Ovary (tissue), 9 donors: ENCODE results near the gene LRRC10B. TPM values are rescaled to one million over a fixed set of nuclear protein-coding genes. Genes with fewer than 3 reads are reported as not detected.

ENCODE experiments used
- DNase-seq, 5 donors: peaks; one replicate each; pipeline ENCODE4 v3.0.0-alpha.2; 2019 to 2020
- H3K27ac ChIP-seq, 2 donors: fragments of 200-600 bp; one replicate each; pipeline versions ENCODE4 v1.5.1 to v1.8.0; 2019 to 2022
- H3K27me3 ChIP-seq: fragments of 200-600 bp; one replicate; pipeline ENCODE4 v1.8.0; 2022
- H3K36me3 ChIP-seq: fragments of 200-600 bp; sonication (generic); one replicate; pipeline ENCODE4 v1.5.1; 2019
- H3K4me1 ChIP-seq: one replicate; pipeline ENCODE4 v1.8.1; 2013; ENCODE audit warnings: mild to moderate bottlenecking, moderate library complexity; ENCODE audit not compliant: insufficient read depth
- H3K4me3 ChIP-seq: fragments of 200-600 bp; sonication (generic); one replicate; pipeline ENCODE4 v1.5.1; 2017
- H3K9me3 ChIP-seq, 2 donors: fragments of 200-600 bp in 1 of 2; sonication (generic) in 1 of 2; one replicate each; pipeline versions ENCODE4 v1.5.1 to v1.8.1; 2013 to 2019; ENCODE audit warnings: mild to moderate bottlenecking in 1 of 2, moderate library complexity in 1 of 2
- EP300 ChIP-seq: sonication (generic); formaldehyde crosslinking; IDR thresholded peaks from one replicate; pipeline ENCODE4 v1.6.1; 2017; ENCODE audit warnings: antibody characterized with exemption
- POLR2A ChIP-seq: fragments of 450-650 bp; IDR thresholded peaks from one replicate; pipeline ENCODE4 v1.6.1; 2017; ENCODE audit warnings: antibody characterized with exemption, mild to moderate bottlenecking, moderate library complexity
- WGBS, 3 donors: extraction: QIAGEN DNeasy Blood & Tissue Kit in 1 of 3; methylation state at CpG; one replicate each; pipeline versions ENCODE4 v1.1.5 to v1.1.7; 2013 to 2017; 5-methylcytosine and 5-hydroxymethylcytosine counted together
- intact Hi-C, 4 donors: fragments of 100-400 bp; cut with DNase I; formaldehyde crosslinking; loops; one replicate each; pipeline versions ENCODE4 v1.11.0 to v1.15.1; 2022 to 2023
- polyA plus RNA-seq, 2 donors: library from polyadenylated mRNA; stranded (reverse); fragments of 200-250 nt in 1 of 2; fragments of 350-450 nt in 1 of 2; fragmentation: Illumina TruSeq in 1 of 2; extraction: RNeasy Lipid Tissue Mini Kit (QIAGEN cat#74804) in 1 of 2; gene quantifications; one replicate each; pipeline ENCODE4 v1.2.3, GENCODE V29; 2013 to 2014
- total RNA-seq, 7 donors: library from RNA; depleted of rRNA in 2 of 7; stranded (reverse); fragments of >200 nt in 2 of 7; fragmentation: NEBNext Ultra II Directional in 3 of 7; extraction: Animal tissue kit (Norgen Biotek cat#: 25700) in 3 of 7; gene quantifications; one replicate each; pipeline versions ENCODE4 v1.1.0 to v1.2.4, GENCODE V29; 2016 to 2023
- TF ChIP-seq, protein P1 (sequence below), 3 donors: fragments of 450-650 bp in 2 of 3; fragments of 200-600 bp in 1 of 3; IDR thresholded peaks; one replicate each; pipeline versions ENCODE4 v1.5.1 to v1.8.0; 2016 to 2022; ENCODE audit warnings: antibody characterized with exemption in 3 of 3, mild to moderate bottlenecking in 1 of 3
- donor health status: DM: no; HTN: no; CAD: no; lungs with moderate emphysema.
- donor health status: DM: no; HTN: no; CAD: no.
- donor health status: Bipolar disorder and iron deficiency.
- donor health status: DM: yes; HTN: yes; CAD: no.
- donor health status: DM: no; HTN: no; CAD: no.
- donor health status: DM: yes; HTN: yes; CAD: no.

Gene LRRC10B
- total and polyA plus RNA-seq, 9 donors = 0.45 to 23.0 (median 1.4) TPM

DNA sequence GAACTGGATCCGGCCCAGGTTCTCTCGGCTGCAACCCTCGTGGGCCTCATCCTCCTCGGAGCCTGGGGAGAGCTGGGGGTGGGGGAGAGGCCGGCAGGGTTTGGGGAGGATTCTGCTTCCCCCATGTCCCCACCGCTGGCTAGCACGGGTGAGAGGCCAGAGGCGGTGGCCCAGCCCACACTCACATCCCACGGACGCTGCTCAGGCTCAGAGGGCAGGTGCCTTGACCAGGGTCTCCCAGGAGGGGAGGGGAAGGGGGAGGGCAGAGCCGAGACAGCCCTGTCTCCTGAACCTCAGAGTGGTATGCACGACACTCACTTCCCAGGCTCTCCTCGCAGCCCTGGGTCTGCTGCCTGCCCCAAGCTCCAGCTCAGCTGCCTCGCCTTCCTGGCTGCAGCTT lies 19.6 kb downstream of the LRRC10B start:
- TF ChIP-seq, protein P1, sequence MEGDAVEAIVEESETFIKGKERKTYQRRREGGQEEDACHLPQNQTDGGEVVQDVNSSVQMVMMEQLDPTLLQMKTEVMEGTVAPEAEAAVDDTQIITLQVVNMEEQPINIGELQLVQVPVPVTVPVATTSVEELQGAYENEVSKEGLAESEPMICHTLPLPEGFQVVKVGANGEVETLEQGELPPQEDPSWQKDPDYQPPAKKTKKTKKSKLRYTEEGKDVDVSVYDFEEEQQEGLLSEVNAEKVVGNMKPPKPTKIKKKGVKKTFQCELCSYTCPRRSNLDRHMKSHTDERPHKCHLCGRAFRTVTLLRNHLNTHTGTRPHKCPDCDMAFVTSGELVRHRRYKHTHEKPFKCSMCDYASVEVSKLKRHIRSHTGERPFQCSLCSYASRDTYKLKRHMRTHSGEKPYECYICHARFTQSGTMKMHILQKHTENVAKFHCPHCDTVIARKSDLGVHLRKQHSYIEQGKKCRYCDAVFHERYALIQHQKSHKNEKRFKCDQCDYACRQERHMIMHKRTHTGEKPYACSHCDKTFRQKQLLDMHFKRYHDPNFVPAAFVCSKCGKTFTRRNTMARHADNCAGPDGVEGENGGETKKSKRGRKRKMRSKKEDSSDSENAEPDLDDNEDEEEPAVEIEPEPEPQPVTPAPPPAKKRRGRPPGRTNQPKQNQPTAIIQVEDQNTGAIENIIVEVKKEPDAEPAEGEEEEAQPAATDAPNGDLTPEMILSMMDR (IDR thresholded peaks at IDR 0.05) = no peak
- TF ChIP-seq POLR2A = no peak
- TF ChIP-seq EP300 = no peak
- H3K4me1 ChIP-seq = peaks cover 3% of the 10 kb centered on the region
- intact Hi-C loops = no loop called here
- no peak for DNase-seq
- 51 to 76% (median 53%) methylated on average over 11 to 14 of the region's 14 CpGs for WGBS, 3 donors
- no peaks in the 10 kb centered on the region for H3K27me3 ChIP-seq
- H3K4me3 ChIP-seq = no peak overlapping the region
- no peaks in the 10 kb centered on the region for H3K9me3 ChIP-seq
- no peaks in the 10 kb centered on the region for H3K36me3 ChIP-seq
- no peak overlapping the region for H3K27ac ChIP-seq

DNA sequence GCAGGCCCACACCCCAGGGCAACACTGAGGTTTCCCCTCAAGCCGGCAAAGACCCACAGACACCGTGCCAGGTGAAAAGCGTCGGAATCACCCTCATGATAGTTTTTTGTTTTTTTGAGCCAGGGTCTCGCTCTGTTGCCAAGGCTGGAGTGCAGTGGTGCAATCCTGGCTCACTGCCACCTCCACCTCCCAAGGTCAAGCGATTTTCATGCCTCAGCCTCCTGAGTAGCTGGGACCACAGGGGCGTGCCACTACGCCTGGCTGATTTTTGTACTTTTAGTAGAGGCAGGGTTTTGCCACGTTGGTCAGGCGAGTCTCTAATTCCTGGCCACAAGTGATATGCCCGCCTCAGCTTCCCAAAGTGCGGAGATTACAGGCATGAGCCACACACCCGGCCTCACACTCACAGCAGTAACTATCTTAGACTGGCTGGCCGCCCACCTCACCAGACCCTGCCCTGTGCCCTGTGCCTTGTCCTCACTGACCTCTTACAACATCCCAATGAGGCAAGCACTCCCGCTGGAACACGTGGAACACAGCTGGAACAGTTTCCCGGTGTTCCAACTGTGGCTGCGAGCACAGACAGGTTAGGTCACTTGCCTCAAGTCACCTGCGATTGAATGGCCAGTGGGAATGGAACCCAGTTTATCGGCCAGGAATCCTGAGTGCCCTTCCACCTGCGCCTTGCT lies 21.1 kb downstream of the LRRC10B start:
- no peaks in the 10 kb centered on the region for H3K9me3 ChIP-seq
- DNase-seq = peak; percentile 59 to 86 (median 75)
- H3K27me3 ChIP-seq = no peaks in the 10 kb centered on the region
- 42 to 50% (median 47%) methylated on average over 21 of the region's 21 CpGs for WGBS, 3 donors
- H3K27ac ChIP-seq = no peak overlapping the region
- no peaks in the 10 kb centered on the region for H3K36me3 ChIP-seq
- intact Hi-C loops = no loop called here
- H3K4me3 ChIP-seq = no peak overlapping the region
- no peak for TF ChIP-seq POLR2A
- no peak for TF ChIP-seq EP300
- TF ChIP-seq, protein P1 (IDR thresholded peaks at IDR 0.05) = no peak
- H3K4me1 ChIP-seq = peaks cover 3% of the 10 kb centered on the region

DNA sequence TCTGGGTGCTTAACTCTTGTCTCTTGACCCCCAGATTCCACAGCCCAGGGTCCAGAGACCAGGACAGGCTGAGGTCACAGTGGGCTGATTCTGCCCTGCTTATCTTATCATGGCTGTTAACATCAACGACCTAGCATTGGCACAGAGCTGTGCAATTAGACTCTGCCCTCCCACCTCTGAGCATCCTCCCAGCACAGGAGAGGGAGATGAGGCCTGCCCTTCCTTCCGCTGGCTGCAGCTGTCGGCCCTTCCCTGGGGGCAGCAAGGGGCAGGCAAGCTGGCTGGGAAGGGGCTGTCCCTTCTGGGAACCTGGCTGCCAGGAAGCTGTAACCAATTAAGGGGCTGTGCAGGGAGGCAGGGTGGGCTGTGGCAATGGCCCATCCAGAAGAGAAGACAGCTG lies 22.5 kb downstream of the LRRC10B start:
- no peak overlapping the region for H3K4me3 ChIP-seq
- intact Hi-C loops = no loop called here
- 59 to 70% (median 65%) methylated on average over 3 of the region's 3 CpGs for WGBS, 3 donors
- H3K36me3 ChIP-seq = no peaks in the 10 kb centered on the region
- no peak for DNase-seq
- H3K27ac ChIP-seq = no peak overlapping the region
- H3K27me3 ChIP-seq = no peaks in the 10 kb centered on the region
- H3K9me3 ChIP-seq = no peaks in the 10 kb centered on the region
- peaks cover 3% of the 10 kb centered on the region for H3K4me1 ChIP-seq
- TF ChIP-seq, protein P1 (IDR thresholded peaks at IDR 0.05) = no peak
- TF ChIP-seq POLR2A = no peak
- TF ChIP-seq EP300 = no peak

DNA sequence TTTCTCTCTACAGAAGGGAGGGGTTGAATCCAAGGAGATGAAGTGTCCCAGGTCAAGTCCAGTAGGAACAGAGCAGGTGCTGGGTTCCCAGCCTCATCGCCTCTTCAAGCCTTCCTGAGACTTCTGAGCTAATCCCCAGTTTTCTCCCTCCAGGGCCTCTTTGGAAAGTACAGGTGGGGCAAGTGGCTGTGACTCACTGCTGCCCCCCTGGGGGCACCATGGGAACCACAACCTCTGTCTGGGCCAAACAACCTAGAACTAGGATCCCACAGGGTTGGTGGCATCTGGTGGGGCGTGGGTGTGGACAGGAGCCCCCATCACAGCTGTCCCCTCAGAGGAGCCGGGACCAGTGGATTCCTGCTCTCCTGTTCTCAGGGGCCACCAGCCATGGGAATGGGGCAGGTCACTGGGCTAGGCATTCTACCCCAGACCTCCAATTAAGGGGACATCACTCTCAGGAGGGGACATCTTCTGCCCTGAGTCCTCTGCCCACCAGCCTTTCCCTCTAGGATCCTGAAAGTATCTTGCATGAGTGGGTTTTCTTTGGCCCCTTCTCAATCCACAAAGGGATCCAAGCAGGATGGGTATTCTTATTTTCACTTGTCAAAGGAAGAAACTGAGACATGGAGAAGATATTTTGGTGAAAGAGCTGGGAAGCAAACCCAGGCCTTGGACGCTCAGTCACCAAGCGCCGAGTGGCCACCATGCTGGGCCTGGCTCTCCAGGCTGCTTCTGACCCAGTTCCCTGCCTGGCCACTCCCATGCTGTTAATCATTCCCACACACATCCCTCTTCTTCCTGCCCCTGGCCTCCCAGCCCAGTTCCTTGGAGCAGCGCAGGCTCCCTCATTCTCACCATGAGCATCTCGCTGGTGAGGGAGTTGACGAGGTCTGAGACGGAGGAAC lies 23.8 kb downstream of the LRRC10B start:
- Histone ChIP-seq H3K9me3 (no peaks in the 10 kb centered on the region), H3K36me3 (no peaks in the 10 kb centered on the region), H3K4me3 (no peak overlapping the region), H3K27me3 (no peaks in the 10 kb centered on the region), H3K27ac (no peak overlapping the region), H3K4me1 (peaks cover 3% of the 10 kb centered on the region)
- no peak for DNase-seq
- intact Hi-C loops = no loop called here
- TF ChIP-seq, protein P1 (IDR thresholded peaks at IDR 0.05) = no peak
- TF ChIP-seq POLR2A (no peak), EP300 (no peak)
- 85 to 94% (median 92%) methylated on average over 10 of the region's 10 CpGs for WGBS, 3 donors
